H1 (cell line): ENCODE results near the gene LAMTOR3.

Source experiments
- CTCF ChIP-seq, 3 experiments: IDR thresholded peaks; 1 replicate in 2 of 3; 2 replicates in 1 of 3; pipeline versions ENCODE4 v1.5.1 to v1.6.1; 2011; ENCODE audit warnings: low read length in 3 of 3, mild to moderate bottlenecking in 3 of 3, inconsistent platforms in 2 of 3, low read depth in 1 of 3, moderate library complexity in 1 of 3; ENCODE audit not compliant: insufficient read depth in 1 of 3; ENCODE audit errors: control extremely low read depth in 1 of 3
- POLR2A ChIP-seq, 2 experiments: IDR thresholded peaks; 1 replicate in 1 of 2; 2 replicates in 1 of 2; pipeline ENCODE4 v1.6.1; 2011; ENCODE audit warnings: low read depth in 2 of 2, low read length in 2 of 2, mild to moderate bottlenecking in 2 of 2; ENCODE audit errors: control extremely low read depth in 1 of 2

GRCh38 chr4:99894998-99895397 is 771 bp upstream of the LAMTOR3 start:
- TF ChIP-seq POLR2A (IDR thresholded peaks at IDR 0.05; ENCODE audit: control extremely low read depth in 1 of 2, low read depth in 2 of 2, low read length in 2 of 2): no peak
- no peak for TF ChIP-seq CTCF (IDR thresholded peaks at IDR 0.05; ENCODE audit: control extremely low read depth in 1 of 3, insufficient read depth in 1 of 3, low read depth in 1 of 3, low read length in 3 of 3)
